ENCODE data around the gene TTC13.

The TTC13 gene

GRCh38 chr1:230948903-230949302 lies 29.8 kb downstream of the TTC13 start:
- no peak for DNase-seq (ENCODE audit: low spot score)

GRCh38 chr1:230948301-230948700 lies 30.4 kb downstream of the TTC13 start:
- DNase-seq (ENCODE audit: low spot score) = no peak

- no peak for DNase-seq (ENCODE audit: low spot score)
Observed at GRCh38 chr1:230943048-230943593, 35.5 kb downstream of the TTC13 start.

GRCh38 chr1:230940848-230941247 lies 37.8 kb downstream of the TTC13 start:
- DNase-seq (ENCODE audit: low spot score) = no peak

GRCh38 chr1:230939806-230940489 lies 38.7 kb downstream of the TTC13 start:
- no peak for DNase-seq (ENCODE audit: low spot score)

GRCh38 chr1:230938924-230939368 lies 39.7 kb downstream of the TTC13 start:
- no peak for DNase-seq (ENCODE audit: low spot score)

- DNase-seq (ENCODE audit: low spot score) = no peak
Observed at GRCh38 chr1:230937371-230937770, 41.3 kb downstream of the TTC13 start.

GRCh38 chr1:230936475-230936874 lies 42.2 kb downstream of the TTC13 start:
- no peak for DNase-seq (ENCODE audit: low spot score)

- DNase-seq (ENCODE audit: low spot score) = no peak
Observed at GRCh38 chr1:230935852-230936251, 42.8 kb downstream of the TTC13 start.

- no peak for DNase-seq (ENCODE audit: low spot score)
Observed at GRCh38 chr1:230930986-230931385, 47.7 kb downstream of the TTC13 start.

- DNase-seq (ENCODE audit: low spot score) = no peak
Observed at GRCh38 chr1:230926182-230926581, 52.5 kb downstream of the TTC13 start.

- DNase-seq (ENCODE audit: low spot score) = no peak
Observed at GRCh38 chr1:230925608-230926007, 53.1 kb downstream of the TTC13 start.

- DNase-seq (ENCODE audit: low spot score) = no peak
Observed at GRCh38 chr1:230923176-230923575, 55.5 kb downstream of the TTC13 start.

- no peak for DNase-seq (ENCODE audit: low spot score)
Observed at GRCh38 chr1:230922620-230923019, 56.0 kb downstream of the TTC13 start.

- DNase-seq (ENCODE audit: low spot score) = no peak
Observed at GRCh38 chr1:230919207-230919606, 59.5 kb downstream of the TTC13 start.

GRCh38 chr1:230917284-230918135 lies 61.2 kb downstream of the TTC13 start:
- peak; percentile 62 for DNase-seq (ENCODE audit: low spot score)

GRCh38 chr1:230916587-230917283 lies 61.9 kb downstream of the TTC13 start:
- no peak for DNase-seq (ENCODE audit: low spot score)

- DNase-seq (ENCODE audit: low spot score) = no peak
Observed at GRCh38 chr1:230915078-230915477, 63.6 kb downstream of the TTC13 start.

GRCh38 chr1:230913496-230913895 lies 65.2 kb downstream of the TTC13 start:
- no peak for DNase-seq (ENCODE audit: low spot score)

- no peak for DNase-seq (ENCODE audit: low spot score)
Observed at GRCh38 chr1:230910755-230911117, 67.9 kb downstream of the TTC13 start.

GRCh38 chr1:230909974-230910754 lies 68.5 kb downstream of the TTC13 start:
- DNase-seq (ENCODE audit: low spot score) = no peak

All from kidney capillary endothelial cell (primary cell).